Measurements from ENCODE around the gene EPHA3.

The EPHA3 gene

GRCh38 chr3:89402051-89402450, 294.6 kb downstream of the EPHA3 start:
- no peak for ATAC-seq
- TF ChIP-seq GLIS3 (CRISPR knock-in tag; IDR thresholded peaks at IDR 0.05), result no peak
- TF ChIP-seq POU6F1 (CRISPR knock-in tag; IDR thresholded peaks at IDR 0.05; ENCODE audit: borderline replicate concordance, low read depth), result no peak
- no peak for TF ChIP-seq RARB (CRISPR knock-in tag; IDR thresholded peaks at IDR 0.05)
- no peak for TF ChIP-seq ZC3H10 (CRISPR knock-in tag; IDR thresholded peaks at IDR 0.05)
- TF ChIP-seq PATZ1 (CRISPR knock-in tag; IDR thresholded peaks at IDR 0.05; ENCODE audit: borderline replicate concordance), result no peak
- no peak for TF ChIP-seq ESRRG (CRISPR knock-in tag; IDR thresholded peaks at IDR 0.05)
- no peak for TF ChIP-seq BACH2 (CRISPR knock-in tag; IDR thresholded peaks at IDR 0.05; ENCODE audit: borderline replicate concordance)
- TF ChIP-seq ISL1 (CRISPR knock-in tag; IDR thresholded peaks at IDR 0.05), result no peak
- no peak for TF ChIP-seq ARNTL (CRISPR knock-in tag; IDR thresholded peaks at IDR 0.05; ENCODE audit: borderline replicate concordance, low read depth)
- no peak for TF ChIP-seq CREB5 (CRISPR knock-in tag; IDR thresholded peaks at IDR 0.05; ENCODE audit: low read depth)
- no peak for TF ChIP-seq SNAI2 (CRISPR knock-in tag; IDR thresholded peaks at IDR 0.05)

- ATAC-seq, result no peak
- TF ChIP-seq CSRNP3 (CRISPR knock-in tag; IDR thresholded peaks at IDR 0.05) (no peak), CSDC2 (CRISPR knock-in tag; IDR thresholded peaks at IDR 0.05) (no peak), SNAI2 (CRISPR knock-in tag; IDR thresholded peaks at IDR 0.05) (no peak), ISL1 (CRISPR knock-in tag; IDR thresholded peaks at IDR 0.05) (no peak), ZNF565 (CRISPR knock-in tag; conservative IDR thresholded peaks at IDR 0.05; ENCODE audit: low read depth) (no peak), ZFP3 (CRISPR knock-in tag; IDR thresholded peaks at IDR 0.05) (no peak), OSR1 (CRISPR knock-in tag; IDR thresholded peaks at IDR 0.05) (no peak), TSHZ2 (CRISPR knock-in tag; IDR thresholded peaks at IDR 0.05) (no peak)
Observed at GRCh38 chr3:89405176-89405575, 297.8 kb downstream of the EPHA3 start.

- no peak for ATAC-seq
- no peak for TF ChIP-seq CREB5 (CRISPR knock-in tag; IDR thresholded peaks at IDR 0.05; ENCODE audit: low read depth)
- no peak for TF ChIP-seq BACH2 (CRISPR knock-in tag; IDR thresholded peaks at IDR 0.05; ENCODE audit: borderline replicate concordance)
- no peak for TF ChIP-seq PATZ1 (CRISPR knock-in tag; IDR thresholded peaks at IDR 0.05; ENCODE audit: borderline replicate concordance)
- no peak for TF ChIP-seq ARNTL (CRISPR knock-in tag; IDR thresholded peaks at IDR 0.05; ENCODE audit: borderline replicate concordance, low read depth)
- TF ChIP-seq TOX (CRISPR knock-in tag; IDR thresholded peaks at IDR 0.05; ENCODE audit: borderline replicate concordance), result no peak
- no peak for TF ChIP-seq ZFP3 (CRISPR knock-in tag; IDR thresholded peaks at IDR 0.05)
- TF ChIP-seq TCF4 (CRISPR knock-in tag; IDR thresholded peaks at IDR 0.05; ENCODE audit: borderline replicate concordance), result no peak
- TF ChIP-seq ZFP30 (CRISPR knock-in tag; IDR thresholded peaks at IDR 0.05), result no peak
- no peak for TF ChIP-seq TSHZ2 (CRISPR knock-in tag; IDR thresholded peaks at IDR 0.05)
- TF ChIP-seq GLIS3 (CRISPR knock-in tag; IDR thresholded peaks at IDR 0.05), result no peak
- TF ChIP-seq SNAI2 (CRISPR knock-in tag; IDR thresholded peaks at IDR 0.05), result no peak
- TF ChIP-seq RARB (CRISPR knock-in tag; IDR thresholded peaks at IDR 0.05), result no peak
- no peak for TF ChIP-seq ISL1 (CRISPR knock-in tag; IDR thresholded peaks at IDR 0.05)
- TF ChIP-seq PPARA (CRISPR knock-in tag; IDR thresholded peaks at IDR 0.05; ENCODE audit: borderline replicate concordance), result no peak
Observed at GRCh38 chr3:89405593-89405992, 298.2 kb downstream of the EPHA3 start.
